Neural progenitor cell (in vitro differentiated cells): ENCODE measurements around the gene MYL12A.

Source experiments
- CTCF ChIP-seq: fragments of 200-600 bp; sonication (generic); IDR thresholded peaks from 2 replicates; pipeline ENCODE4 v1.5.1; 2017; ENCODE audit warnings: antibody characterized with exemption, mild to moderate bottlenecking
- EZH2phosphoT487 ChIP-seq: fragments of 200-600 bp; sonication (generic); IDR thresholded peaks from 2 replicates; pipeline ENCODE4 v1.6.1; 2017; ENCODE audit warnings: antibody characterized with exemption

GRCh38 chr18:3251249-3251962, 3.8 kb downstream of the MYL12A start:
- TF ChIP-seq CTCF: no peak
- no peak for TF ChIP-seq EZH2phosphoT487
